ENCODE results near the gene RAB8B.

Gene RAB8B

GRCh38 chr15:63296195-63296594 is 106.8 kb downstream of the RAB8B start:
- FAIRE-seq (no peak), DNase-seq (ENCODE audit: insufficient read length, low spot score) (no peak)
- TF ChIP-seq POLR2A (IDR thresholded peaks at IDR 0.05; ENCODE audit: low read depth, low read length): no peak

GRCh38 chr15:63299943-63300575 is 110.7 kb downstream of the RAB8B start:
- FAIRE-seq (no peak), DNase-seq (ENCODE audit: insufficient read length, low spot score) (no peak)
- no peak for TF ChIP-seq POLR2A (IDR thresholded peaks at IDR 0.05; ENCODE audit: low read depth, low read length)

GRCh38 chr15:63301088-63301487 is 111.7 kb downstream of the RAB8B start:
- TF ChIP-seq POLR2A (IDR thresholded peaks at IDR 0.05; ENCODE audit: low read depth, low read length): no peak
- no peak for DNase-seq (ENCODE audit: insufficient read length, low spot score)
- no peak for FAIRE-seq

GRCh38 chr15:63305260-63305659 is 115.9 kb downstream of the RAB8B start:
- FAIRE-seq: no peak
- DNase-seq (ENCODE audit: insufficient read length, low spot score): no peak

GRCh38 chr15:63306492-63307073 is 117.2 kb downstream of the RAB8B start:
- TF ChIP-seq POLR2A (IDR thresholded peaks at IDR 0.05; ENCODE audit: low read depth, low read length): no peak
- no peak for DNase-seq (ENCODE audit: insufficient read length, low spot score)
- FAIRE-seq: no peak

More at GRCh38 chr15:63305260-63305659, 115.9 kb downstream of the RAB8B start:
- TF ChIP-seq POLR2A (IDR thresholded peaks at IDR 0.05; ENCODE audit: low read depth, low read length): no peak

GRCh38 chr15:63308491-63308890 is 119.1 kb downstream of the RAB8B start:
- FAIRE-seq (no peak), DNase-seq (ENCODE audit: insufficient read length, low spot score) (no peak)
- no peak for TF ChIP-seq POLR2A (IDR thresholded peaks at IDR 0.05; ENCODE audit: low read depth, low read length)

- FAIRE-seq: no peak
- no peak for TF ChIP-seq POLR2A (IDR thresholded peaks at IDR 0.05; ENCODE audit: low read depth, low read length)
- DNase-seq (ENCODE audit: insufficient read length, low spot score): no peak
These were observed 119.5 kb downstream of the RAB8B start for GRCh38 chr15:63308947-63309346.

GRCh38 chr15:63310646-63311045 is 121.2 kb downstream of the RAB8B start:
- FAIRE-seq: no peak
- no peak for TF ChIP-seq POLR2A (IDR thresholded peaks at IDR 0.05; ENCODE audit: low read depth, low read length)
- no peak for DNase-seq (ENCODE audit: insufficient read length, low spot score)

GRCh38 chr15:63312286-63312685 is 122.9 kb downstream of the RAB8B start:
- DNase-seq (ENCODE audit: insufficient read length, low spot score) (no peak), FAIRE-seq (no peak)
- no peak for TF ChIP-seq POLR2A (IDR thresholded peaks at IDR 0.05; ENCODE audit: low read depth, low read length)

- FAIRE-seq (no peak), DNase-seq (ENCODE audit: insufficient read length, low spot score) (no peak)
- TF ChIP-seq POLR2A (IDR thresholded peaks at IDR 0.05; ENCODE audit: low read depth, low read length): no peak
These were observed 124.4 kb downstream of the RAB8B start for GRCh38 chr15:63313825-63314224.

- DNase-seq (ENCODE audit: insufficient read length, low spot score): no peak
- FAIRE-seq: no peak
These were observed 125.0 kb downstream of the RAB8B start for GRCh38 chr15:63314409-63314808.

More at GRCh38 chr15:63314409-63314808, 125.0 kb downstream of the RAB8B start:
- no peak for TF ChIP-seq POLR2A (IDR thresholded peaks at IDR 0.05; ENCODE audit: low read depth, low read length)
